ENCODE results near the gene IFNK.

- TF ChIP-seq CTCF (IDR thresholded peaks at IDR 0.05 in 8 of 11, conservative IDR thresholded peaks at IDR 0.05 in 3 of 11) (no peak), POLR2A (IDR thresholded peaks at IDR 0.05) (no peak), POLR2AphosphoS5 (IDR thresholded peaks at IDR 0.05) (no peak)
Observed at GRCh38 chr9:27506981-27507380, 17.1 kb upstream of the IFNK start.

Measured in spleen (tissue), 7 donors.